GM10847 (cell line): ENCODE results near the gene PRUNE1.
A peak's percentile ranks its signal among the peaks of the same experiment; 100 is the strongest.

Experiments
- POLR2A ChIP-seq: IDR thresholded peaks from 2 replicates; pipeline ENCODE4 v1.6.1; 2011; ENCODE audit not compliant: insufficient read length; ENCODE audit errors: extremely low read depth

PRUNE1 gene

DNA sequence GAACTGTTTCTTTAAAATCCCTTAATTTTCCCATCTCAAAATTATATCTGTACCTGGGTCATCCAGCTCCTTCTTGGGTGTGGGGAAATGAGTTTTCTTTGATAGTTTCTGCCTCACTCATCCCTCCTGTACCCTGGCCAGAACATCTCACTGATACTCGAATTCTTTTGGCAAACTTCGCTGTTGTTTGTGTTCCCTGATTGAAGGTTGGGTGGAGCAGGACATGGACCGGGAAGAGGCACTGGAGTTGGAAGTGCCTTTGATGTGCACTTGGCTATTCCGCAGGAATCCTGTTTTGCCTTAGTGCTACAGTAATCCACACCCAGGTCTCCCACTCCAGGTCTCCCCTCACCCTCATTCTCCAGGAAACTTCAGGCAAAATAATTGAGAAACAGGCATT is 12.8 kb upstream of the PRUNE1 start:
- TF ChIP-seq POLR2A, result no peak

DNA sequence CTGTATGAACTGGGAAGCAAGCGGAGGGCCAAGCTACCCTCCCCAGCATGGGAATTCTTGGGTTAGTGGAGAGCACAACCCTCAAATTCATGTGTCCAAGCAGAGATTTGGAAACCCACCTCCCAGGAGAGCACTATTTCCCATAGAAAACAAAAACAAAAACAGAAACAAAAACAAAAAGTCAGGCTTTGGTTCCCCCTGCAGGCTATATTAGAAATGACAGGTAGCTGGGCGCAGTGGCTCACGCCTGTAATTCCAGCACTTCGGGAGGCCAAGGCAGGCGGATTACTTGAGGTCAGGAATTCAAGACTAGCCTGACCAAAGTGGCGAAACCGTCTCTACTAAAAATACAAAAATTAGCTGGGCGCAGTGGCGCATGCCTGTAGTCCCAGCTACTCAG is 12.4 kb upstream of the PRUNE1 start:
- TF ChIP-seq POLR2A, result no peak

- TF ChIP-seq POLR2A, result no peak
Measured at GRCh38 chr1:150997126-150997872, 10.9 kb upstream of the PRUNE1 start.

DNA sequence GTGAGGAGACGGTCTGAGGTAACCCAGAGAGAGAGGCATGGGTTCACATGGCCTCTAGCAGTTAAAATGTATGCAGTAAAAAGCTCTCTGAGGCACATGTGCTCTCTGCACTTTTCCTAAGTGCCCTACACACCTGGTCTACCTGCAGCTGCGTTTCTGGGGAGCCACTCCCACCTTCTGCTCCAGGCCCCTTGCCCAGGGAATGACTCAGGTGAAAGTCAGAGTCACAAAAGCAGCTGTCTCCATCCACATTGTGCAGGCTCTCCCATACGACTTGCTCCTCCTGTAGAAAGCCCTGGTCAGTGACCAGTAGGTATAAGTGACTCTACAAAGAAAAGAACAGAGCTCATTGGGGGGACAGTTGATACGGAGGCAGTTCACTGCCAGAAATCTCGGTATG is 10.3 kb upstream of the PRUNE1 start:
- no peak for TF ChIP-seq POLR2A

DNA sequence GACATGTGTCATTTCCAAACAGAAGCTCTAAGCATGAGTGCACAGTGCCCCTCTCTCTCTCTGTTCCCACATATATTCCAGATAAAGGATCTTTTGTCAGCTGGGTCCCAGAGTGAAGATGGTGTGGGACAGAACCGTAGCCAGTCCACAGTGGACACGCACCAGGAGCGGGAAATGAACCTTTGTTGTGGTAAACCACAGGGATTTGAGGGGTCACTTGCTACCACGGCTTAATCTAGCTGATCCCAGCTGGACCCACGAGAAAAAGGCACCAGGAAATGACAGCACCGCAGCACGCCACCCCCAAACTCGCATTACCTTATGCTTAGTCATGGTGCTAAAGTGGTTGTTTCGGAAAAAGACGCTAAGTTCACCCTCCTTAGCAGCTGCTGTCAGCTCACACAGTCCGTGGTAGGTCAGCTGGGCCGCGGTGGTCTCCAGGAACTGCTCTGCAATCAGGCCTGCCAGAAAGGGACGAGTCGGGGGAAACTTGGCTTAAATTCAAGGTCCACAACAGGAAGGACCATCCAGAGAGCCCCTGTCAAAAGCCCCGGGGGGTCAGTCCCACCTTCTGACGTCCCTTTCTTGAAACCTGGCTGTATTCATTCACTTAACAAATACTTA is 9.1 kb upstream of the PRUNE1 start:
- TF ChIP-seq POLR2A, result no peak

DNA sequence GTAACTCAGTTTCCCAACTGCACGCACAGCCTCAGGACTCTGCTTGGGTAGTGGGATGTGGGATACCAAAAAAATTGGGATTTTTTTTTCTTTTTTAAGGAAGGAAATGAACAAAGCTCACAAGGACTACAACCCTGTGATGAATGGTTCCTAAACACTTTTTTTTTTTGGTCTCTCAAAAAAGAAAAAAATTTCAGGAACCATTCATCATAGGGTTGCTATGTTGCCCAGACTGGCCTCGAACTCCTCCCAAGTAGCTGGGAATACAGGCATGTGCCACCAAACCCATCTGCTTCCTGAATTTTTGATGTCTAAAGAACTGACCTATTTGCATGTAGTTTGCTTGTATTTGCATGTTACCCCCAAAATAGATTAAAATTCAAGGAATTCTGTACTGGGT is 8.3 kb upstream of the PRUNE1 start:
- TF ChIP-seq POLR2A, result no peak

- TF ChIP-seq POLR2A, result no peak
Measured at GRCh38 chr1:151000408-151000807, 7.8 kb upstream of the PRUNE1 start.

DNA sequence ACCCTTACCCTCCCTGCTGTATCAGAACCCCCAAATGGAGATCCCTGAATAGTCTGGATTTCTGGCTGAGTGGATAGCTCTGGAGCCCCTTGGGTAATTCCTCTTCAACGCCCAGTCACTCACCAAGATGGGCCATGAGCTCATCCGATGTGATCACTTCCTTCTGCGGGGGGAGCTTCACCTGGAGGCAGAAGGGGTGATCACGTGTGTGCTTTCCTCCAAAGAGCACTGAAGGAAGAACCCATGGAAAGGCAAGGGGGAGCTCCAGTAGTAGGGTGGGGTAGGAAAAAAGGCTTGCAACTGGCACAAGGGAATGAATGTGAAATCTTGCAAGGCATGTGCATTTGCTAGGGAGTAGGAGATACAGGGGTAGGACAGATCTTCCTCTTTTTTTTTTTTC is 6.6 kb upstream of the PRUNE1 start:
- no peak for TF ChIP-seq POLR2A

- TF ChIP-seq POLR2A, result no peak
Measured at GRCh38 chr1:151002051-151002450, 6.2 kb upstream of the PRUNE1 start.

- no peak for TF ChIP-seq POLR2A
Measured at GRCh38 chr1:151002611-151003010, 5.6 kb upstream of the PRUNE1 start.

- TF ChIP-seq POLR2A, result no peak
Measured at GRCh38 chr1:151003180-151003579, 5.1 kb upstream of the PRUNE1 start.

- TF ChIP-seq POLR2A, result no peak
Measured at GRCh38 chr1:151005729-151006319, 2.4 kb upstream of the PRUNE1 start.

- peak; percentile 6 for TF ChIP-seq POLR2A
Measured at GRCh38 chr1:151006327-151007052, 1.8 kb upstream of the PRUNE1 start, which contains the start of gene MINDY1. MINDY1 (minus strand) TSS chr1:151006902; CDS start chr1:151002617, 4,285 bp downstream.

- TF ChIP-seq POLR2A, result no peak
Measured at GRCh38 chr1:151007853-151008243, 401 bp upstream of the PRUNE1 start.

DNA sequence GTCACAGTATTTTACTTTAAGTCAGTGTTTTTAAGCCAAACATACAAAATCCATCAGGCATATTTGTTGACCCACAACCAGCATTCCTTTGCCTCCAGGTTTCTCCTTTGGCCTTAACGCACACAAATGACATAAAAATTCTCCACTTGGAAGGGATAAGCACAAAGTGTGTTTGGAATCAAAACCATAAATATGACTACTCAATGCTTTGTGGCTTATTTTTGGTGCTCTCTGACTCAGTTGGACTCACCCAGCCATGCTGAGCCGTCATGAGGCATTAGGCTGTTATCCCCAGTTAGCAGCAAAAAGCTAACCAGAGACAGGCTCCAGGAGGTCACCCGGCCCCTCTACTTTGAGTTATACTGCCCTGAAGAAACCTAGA is 948 bp downstream of the PRUNE1 start:
- no peak for TF ChIP-seq POLR2A
